Peyer's patch (tissue), 4 donors: ENCODE data around the gene RSRC1. TPM values are rescaled to one million over a fixed set of nuclear protein-coding genes. Genes with fewer than 3 reads are reported as not detected.
"Not testable (repeated sequence)": the region's sequence is repeated elsewhere in the genome, so short reads cannot be mapped to it uniquely, and the experiment has no call there.

Source experiments
- DNase-seq, 3 donors: peaks; one replicate each; pipeline ENCODE4 v3.0.0-alpha.2; 2017 to 2019
- H3K27ac ChIP-seq, 4 donors: fragments of 200-600 bp; sonication (generic); one replicate each; pipeline ENCODE4 v1.5.1; 2016 to 2019
- H3K27me3 ChIP-seq, 2 donors: fragments of 200-600 bp; sonication (generic); one replicate each; pipeline ENCODE4 v1.5.1; 2019
- H3K36me3 ChIP-seq, 3 donors: fragments of 200-600 bp; sonication (generic); one replicate each; pipeline ENCODE4 v1.5.1; 2016 to 2019
- H3K4me1 ChIP-seq, 4 donors: fragments of 200-600 bp; sonication (generic); one replicate each; pipeline ENCODE4 v1.5.1; 2016 to 2019
- H3K4me3 ChIP-seq, 4 donors: fragments of 200-600 bp; sonication (generic); 1 replicate in 3 of 4; 2 replicates in 1 of 4; pipeline ENCODE4 v1.5.1; 2016 to 2019; ENCODE audit warnings: mild to moderate bottlenecking in 1 of 4
- H3K9me3 ChIP-seq, 4 donors: fragments of 200-600 bp; sonication (generic); one replicate each; pipeline ENCODE4 v1.5.1; 2016 to 2019; ENCODE audit warnings: mild to moderate bottlenecking in 1 of 4
- POLR2A ChIP-seq, 2 donors: fragments of 450-650 bp; IDR thresholded peaks; one replicate each; pipeline ENCODE4 v1.5.1; 2017; ENCODE audit warnings: antibody characterized with exemption in 2 of 2, mild to moderate bottlenecking in 2 of 2, moderate library complexity in 2 of 2
- total RNA-seq, 4 donors: library from RNA; depleted of rRNA; stranded (reverse); fragments of >200 nt; gene quantifications; one replicate each; pipeline ENCODE4 v1.1.0, GENCODE V29; 2016
- TF ChIP-seq, protein P1 (sequence below), 6 experiments: fragments of 450-650 bp in 4 of 6; fragments of 200-600 bp in 2 of 6; sonication (generic) in 1 of 6; IDR thresholded peaks; one replicate each; pipeline ENCODE4 v1.5.1; 2017 to 2019; ENCODE audit warnings: antibody characterized with exemption in 6 of 6, mild to moderate bottlenecking in 3 of 6, moderate library complexity in 1 of 6

The RSRC1 gene
- total RNA-seq, 4 donors from 2014 or later, result 12.4 to 152 (median 29.4) TPM

- TF ChIP-seq, protein P1, sequence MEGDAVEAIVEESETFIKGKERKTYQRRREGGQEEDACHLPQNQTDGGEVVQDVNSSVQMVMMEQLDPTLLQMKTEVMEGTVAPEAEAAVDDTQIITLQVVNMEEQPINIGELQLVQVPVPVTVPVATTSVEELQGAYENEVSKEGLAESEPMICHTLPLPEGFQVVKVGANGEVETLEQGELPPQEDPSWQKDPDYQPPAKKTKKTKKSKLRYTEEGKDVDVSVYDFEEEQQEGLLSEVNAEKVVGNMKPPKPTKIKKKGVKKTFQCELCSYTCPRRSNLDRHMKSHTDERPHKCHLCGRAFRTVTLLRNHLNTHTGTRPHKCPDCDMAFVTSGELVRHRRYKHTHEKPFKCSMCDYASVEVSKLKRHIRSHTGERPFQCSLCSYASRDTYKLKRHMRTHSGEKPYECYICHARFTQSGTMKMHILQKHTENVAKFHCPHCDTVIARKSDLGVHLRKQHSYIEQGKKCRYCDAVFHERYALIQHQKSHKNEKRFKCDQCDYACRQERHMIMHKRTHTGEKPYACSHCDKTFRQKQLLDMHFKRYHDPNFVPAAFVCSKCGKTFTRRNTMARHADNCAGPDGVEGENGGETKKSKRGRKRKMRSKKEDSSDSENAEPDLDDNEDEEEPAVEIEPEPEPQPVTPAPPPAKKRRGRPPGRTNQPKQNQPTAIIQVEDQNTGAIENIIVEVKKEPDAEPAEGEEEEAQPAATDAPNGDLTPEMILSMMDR (IDR thresholded peaks at IDR 0.05), result no peak
- Histone ChIP-seq H3K36me3 (no peaks in the 10 kb centered on the region), H3K9me3 (no peaks in the 10 kb centered on the region), H3K4me3 (no peak overlapping the region), H3K4me1 (no peaks in the 10 kb centered on the region), H3K27me3 (no peaks in the 10 kb centered on the region), H3K27ac (no peak overlapping the region)
- no peak for DNase-seq
These were observed 293.1 kb downstream of the RSRC1 start for GRCh38 chr3:158403013-158403412.

- Histone ChIP-seq H3K4me1 (no peaks in the 10 kb centered on the region), H3K27me3 (no peaks in the 10 kb centered on the region), H3K4me3 (no peak overlapping the region), H3K9me3 (no peaks in the 10 kb centered on the region), H3K36me3 (no peaks in the 10 kb centered on the region), H3K27ac (no peak overlapping the region)
- TF ChIP-seq POLR2A (IDR thresholded peaks at IDR 0.05), result no peak
- TF ChIP-seq, protein P1 (IDR thresholded peaks at IDR 0.05), result no peak
- DNase-seq, result no peak
These were observed 294.3 kb downstream of the RSRC1 start for GRCh38 chr3:158404131-158404718.

GRCh38 chr3:158405507-158405906, 295.6 kb downstream of the RSRC1 start:
- no peaks in the 10 kb centered on the region for H3K36me3 ChIP-seq
- no peak for TF ChIP-seq POLR2A (IDR thresholded peaks at IDR 0.05)
- TF ChIP-seq, protein P1 (IDR thresholded peaks at IDR 0.05), result no peak
- no peak for DNase-seq
- no peak overlapping the region for H3K27ac ChIP-seq
- no peak overlapping the region for H3K4me3 ChIP-seq
- H3K4me1 ChIP-seq, result no peaks in the 10 kb centered on the region
- H3K27me3 ChIP-seq, result no peaks in the 10 kb centered on the region
- no peaks in the 10 kb centered on the region for H3K9me3 ChIP-seq

DNA sequence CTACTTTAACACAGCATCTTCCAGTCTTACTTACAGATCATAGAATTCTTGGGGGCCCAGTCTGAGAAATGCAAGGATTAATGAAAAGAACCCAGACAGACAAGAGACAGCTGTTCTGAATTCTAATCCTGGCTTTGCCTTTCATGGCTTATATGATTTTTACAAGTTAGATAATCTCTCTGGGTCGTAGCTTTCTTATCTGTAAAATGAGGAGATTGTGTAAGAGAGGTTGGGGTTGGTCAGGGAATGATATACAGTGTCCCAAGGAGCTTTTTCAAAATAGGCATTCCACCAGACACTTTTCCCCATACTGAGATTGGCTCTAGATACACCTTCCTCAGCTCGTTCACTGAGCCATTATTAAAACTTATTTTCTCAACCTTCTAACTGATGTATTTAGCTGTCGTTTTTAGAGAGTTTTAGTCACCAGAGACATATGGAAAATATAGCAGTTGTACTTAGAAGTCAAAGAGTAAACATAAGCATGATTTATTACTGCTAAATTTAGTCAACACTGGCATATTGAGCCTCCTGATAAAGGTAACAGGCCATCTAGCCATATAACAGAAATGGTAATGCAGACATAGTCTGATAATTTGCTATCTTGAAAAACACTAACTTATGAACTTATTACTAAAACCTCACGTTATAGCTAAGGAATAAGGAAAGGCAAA, 298.1 kb downstream of the RSRC1 start:
- Histone ChIP-seq H3K9me3 (no peaks in the 10 kb centered on the region), H3K4me1 (no peaks in the 10 kb centered on the region), H3K27ac (no peak overlapping the region), H3K36me3 (no peaks in the 10 kb centered on the region), H3K4me3 (no peak overlapping the region), H3K27me3 (no peaks in the 10 kb centered on the region)
- no peak for DNase-seq
- TF ChIP-seq, protein P1 (IDR thresholded peaks at IDR 0.05), result no peak
- TF ChIP-seq POLR2A (IDR thresholded peaks at IDR 0.05), result no peak

DNA sequence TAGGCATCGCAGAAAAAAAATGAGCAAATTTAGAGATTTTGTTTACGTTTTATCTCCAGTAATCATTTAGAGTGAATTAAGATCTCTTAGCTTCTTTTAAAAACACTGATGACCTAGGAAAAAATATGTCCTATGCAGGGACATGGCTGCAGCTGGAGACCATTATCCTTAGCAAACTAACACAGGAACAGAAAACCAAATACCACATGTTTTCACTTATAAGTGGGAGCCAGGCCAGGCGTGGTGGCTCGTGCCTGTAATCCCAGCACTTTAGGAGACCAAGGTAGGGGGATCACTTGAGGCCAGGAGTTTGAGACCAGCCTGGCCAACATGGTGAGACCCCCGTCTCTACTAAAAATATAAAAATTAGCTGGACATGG, 298.6 kb downstream of the RSRC1 start:
- H3K4me1 ChIP-seq, H3K9me3 ChIP-seq, H3K36me3 ChIP-seq, H3K27ac ChIP-seq, DNase-seq, H3K4me3 ChIP-seq, H3K27me3 ChIP-seq: not testable (repeated sequence)

GRCh38 chr3:158418035-158418434, 308.1 kb downstream of the RSRC1 start:
- H3K27me3 ChIP-seq, result no peaks in the 10 kb centered on the region
- H3K36me3 ChIP-seq, result no peaks in the 10 kb centered on the region
- DNase-seq, result no peak
- no peak overlapping the region for H3K27ac ChIP-seq
- no peak for TF ChIP-seq POLR2A (IDR thresholded peaks at IDR 0.05)
- TF ChIP-seq, protein P1 (IDR thresholded peaks at IDR 0.05), result no peak
- H3K9me3 ChIP-seq, result no peaks in the 10 kb centered on the region
- H3K4me1 ChIP-seq, result no peaks in the 10 kb centered on the region
- no peak overlapping the region for H3K4me3 ChIP-seq
